Choroid plexus epithelial cell (primary cell): Measurements from ENCODE around the gene PHKG2.

Experiments used
- DNase-seq: peaks from one replicate; pipeline ENCODE4 v3.0.0-alpha.2; 2010; ENCODE audit warnings: low read depth
- H3K4me3 ChIP-seq: 2 replicates; pipeline ENCODE4 v1.5.1; 2011; ENCODE audit warnings: low read depth, mild to moderate bottlenecking, control low read depth, low read length, moderate library complexity
- TF ChIP-seq, protein P1 (sequence below): conservative IDR thresholded peaks from 2 replicates; pipeline ENCODE4 v1.5.1; 2011; ENCODE audit warnings: low read depth, mild to moderate bottlenecking, control low read depth, inconsistent platforms, low read length, moderate library complexity

PHKG2 gene

GRCh38 chr16:30728321-30728720, 19.9 kb upstream of the PHKG2 start:
- DNase-seq = no peak
- no peak overlapping the region for H3K4me3 ChIP-seq
- TF ChIP-seq, protein P1, sequence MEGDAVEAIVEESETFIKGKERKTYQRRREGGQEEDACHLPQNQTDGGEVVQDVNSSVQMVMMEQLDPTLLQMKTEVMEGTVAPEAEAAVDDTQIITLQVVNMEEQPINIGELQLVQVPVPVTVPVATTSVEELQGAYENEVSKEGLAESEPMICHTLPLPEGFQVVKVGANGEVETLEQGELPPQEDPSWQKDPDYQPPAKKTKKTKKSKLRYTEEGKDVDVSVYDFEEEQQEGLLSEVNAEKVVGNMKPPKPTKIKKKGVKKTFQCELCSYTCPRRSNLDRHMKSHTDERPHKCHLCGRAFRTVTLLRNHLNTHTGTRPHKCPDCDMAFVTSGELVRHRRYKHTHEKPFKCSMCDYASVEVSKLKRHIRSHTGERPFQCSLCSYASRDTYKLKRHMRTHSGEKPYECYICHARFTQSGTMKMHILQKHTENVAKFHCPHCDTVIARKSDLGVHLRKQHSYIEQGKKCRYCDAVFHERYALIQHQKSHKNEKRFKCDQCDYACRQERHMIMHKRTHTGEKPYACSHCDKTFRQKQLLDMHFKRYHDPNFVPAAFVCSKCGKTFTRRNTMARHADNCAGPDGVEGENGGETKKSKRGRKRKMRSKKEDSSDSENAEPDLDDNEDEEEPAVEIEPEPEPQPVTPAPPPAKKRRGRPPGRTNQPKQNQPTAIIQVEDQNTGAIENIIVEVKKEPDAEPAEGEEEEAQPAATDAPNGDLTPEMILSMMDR = no peak

GRCh38 chr16:30728899-30729672, 19.1 kb upstream of the PHKG2 start:
- no peak for DNase-seq
- TF ChIP-seq, protein P1 = no peak
- H3K4me3 ChIP-seq = no peak overlapping the region

DNA sequence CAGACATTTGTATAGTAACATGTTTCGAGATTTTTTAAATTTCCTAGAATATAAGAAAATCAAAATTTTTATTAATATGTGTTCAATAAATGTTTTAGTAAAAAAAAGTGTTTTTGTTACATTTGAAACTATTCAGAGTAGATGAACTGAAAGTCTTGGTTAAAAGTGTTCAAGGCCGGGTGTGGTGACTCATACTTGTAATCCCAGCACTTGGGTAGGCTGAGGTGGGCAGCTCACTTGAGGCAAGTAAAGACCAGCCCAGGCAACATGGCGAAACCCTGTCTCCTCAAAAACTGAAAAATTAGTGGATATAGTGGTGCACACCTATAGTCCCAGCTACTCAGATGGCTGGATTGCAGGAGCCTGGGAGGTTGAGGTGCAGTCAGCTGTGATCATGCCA, 16.8 kb upstream of the PHKG2 start:
- TF ChIP-seq, protein P1 = no peak
- H3K4me3 ChIP-seq = no peak overlapping the region
- peak; percentile 42 for DNase-seq

DNA sequence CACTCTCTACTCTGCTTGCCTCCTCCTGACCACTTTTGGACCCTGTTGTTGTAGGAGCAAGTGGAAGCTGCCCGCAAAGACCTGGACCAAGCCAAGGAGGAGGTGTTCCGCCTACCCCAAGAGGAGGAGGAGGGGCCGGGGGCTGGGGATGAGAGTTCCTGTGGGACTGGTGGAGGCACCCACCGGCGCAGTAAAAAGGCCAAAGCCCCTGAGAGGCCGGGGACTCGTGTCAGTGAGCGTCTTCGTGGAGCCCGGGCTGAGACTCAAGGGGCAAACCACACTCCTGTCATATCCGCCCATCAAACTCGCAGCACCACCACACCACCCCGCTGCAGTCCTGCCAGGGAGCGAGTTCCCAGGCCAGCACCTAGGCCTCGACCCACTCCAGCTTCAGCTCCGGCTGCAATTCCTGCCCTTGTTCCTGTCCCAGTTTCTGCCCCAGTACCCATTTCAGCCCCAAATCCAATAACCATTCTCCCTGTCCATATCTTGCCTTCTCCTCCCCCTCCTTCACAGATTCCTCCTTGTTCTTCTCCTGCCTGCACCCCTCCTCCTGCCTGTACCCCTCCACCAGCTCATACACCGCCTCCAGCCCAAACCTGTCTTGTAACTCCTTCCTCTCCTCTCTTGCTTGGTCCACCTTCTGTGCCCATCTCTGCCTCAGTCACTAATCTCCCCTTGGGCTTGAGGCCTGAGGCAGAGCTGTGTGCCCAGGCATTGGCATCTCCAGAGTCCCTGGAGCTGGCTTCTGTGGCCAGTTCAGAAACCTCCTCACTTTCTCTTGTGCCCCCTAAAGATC, 11.0 kb upstream of the PHKG2 start:
- H3K4me3 ChIP-seq = no peak overlapping the region
- no peak for DNase-seq
- TF ChIP-seq, protein P1 = no peak

- DNase-seq = no peak
- TF ChIP-seq, protein P1 = no peak
- H3K4me3 ChIP-seq = no peak overlapping the region
These were observed 10.2 kb upstream of the PHKG2 start for GRCh38 chr16:30737794-30738648.

DNA sequence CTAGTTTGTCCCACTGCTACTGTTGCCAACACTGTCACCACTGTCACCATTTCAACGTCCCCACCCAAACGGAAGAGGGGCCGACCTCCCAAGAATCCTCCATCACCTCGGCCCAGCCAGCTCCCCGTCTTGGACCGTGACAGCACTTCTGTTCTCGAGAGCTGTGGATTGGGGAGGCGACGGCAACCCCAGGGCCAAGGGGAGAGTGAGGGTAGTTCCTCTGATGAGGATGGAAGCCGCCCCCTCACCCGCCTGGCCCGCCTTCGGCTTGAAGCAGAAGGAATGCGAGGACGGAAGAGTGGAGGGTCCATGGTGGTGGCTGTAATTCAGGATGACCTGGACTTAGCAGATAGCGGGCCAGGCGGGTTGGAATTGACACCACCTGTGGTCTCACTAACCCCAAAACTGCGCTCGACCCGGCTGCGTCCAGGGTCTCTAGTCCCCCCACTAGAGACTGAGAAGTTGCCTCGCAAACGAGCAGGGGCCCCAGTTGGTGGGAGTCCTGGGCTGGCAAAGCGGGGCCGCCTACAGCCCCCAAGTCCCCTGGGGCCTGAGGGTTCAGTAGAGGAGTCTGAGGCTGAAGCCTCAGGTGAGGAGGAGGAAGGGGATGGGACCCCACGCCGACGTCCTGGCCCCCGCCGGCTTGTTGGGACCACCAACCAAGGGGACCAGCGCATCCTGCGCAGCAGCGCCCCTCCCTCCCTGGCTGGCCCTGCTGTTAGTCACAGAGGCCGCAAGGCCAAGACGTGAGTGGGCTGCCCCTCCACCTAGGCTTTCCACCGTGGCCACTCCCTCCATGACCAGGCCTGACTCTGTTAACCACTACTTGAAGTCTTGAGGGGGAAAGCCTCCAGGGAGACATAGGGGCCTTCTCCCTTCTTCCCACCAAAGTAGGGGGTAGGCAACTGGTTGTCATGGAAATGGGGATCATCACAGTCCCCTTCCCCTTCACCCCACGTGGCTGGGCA, 9.0 kb upstream of the PHKG2 start:
- no peak overlapping the region for H3K4me3 ChIP-seq
- no peak for DNase-seq
- TF ChIP-seq, protein P1 = no peak
